HG03575 (cell line): ENCODE results near the gene GRIN3B.

ENCODE experiments used
- ATAC-seq: cut with Tn5 transposase; IDR thresholded peaks from one replicate; pipeline ENCODE4 v1.9.1; 2021; ENCODE audit not compliant: unreplicated experiment, insufficient number of reproducible peaks, low FRiP score; ENCODE audit errors: extremely low read depth

The GRIN3B gene

DNA sequence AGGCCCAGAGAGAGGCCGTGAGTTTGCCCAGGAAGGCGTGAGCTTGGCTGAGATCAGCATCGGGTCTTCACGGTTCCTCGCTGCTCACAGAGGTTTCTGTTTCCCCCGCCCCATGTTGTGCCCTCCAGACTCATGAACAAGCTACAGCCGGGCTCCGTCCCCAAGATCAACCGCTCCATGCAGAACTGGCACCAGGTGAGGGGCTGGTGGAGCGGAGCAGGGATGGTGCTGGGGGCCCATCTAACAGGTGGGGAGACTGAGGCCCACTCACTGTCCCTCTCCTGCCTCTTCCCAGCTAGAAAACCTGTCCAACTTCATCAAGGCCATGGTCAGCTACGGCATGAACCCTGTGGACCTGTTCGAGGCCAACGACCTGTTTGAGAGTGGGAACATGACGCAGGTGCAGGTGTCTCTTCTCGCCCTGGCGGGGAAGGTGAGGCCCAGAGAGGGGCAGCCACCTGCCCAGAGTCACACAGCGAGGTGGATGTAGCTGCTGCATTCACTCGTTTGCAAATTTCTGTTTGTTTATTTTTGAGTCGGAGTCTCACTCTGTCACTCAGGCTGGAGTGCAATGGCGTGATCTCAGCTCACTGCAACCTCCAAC is 32.1 kb downstream of the GRIN3B start:
- ATAC-seq: no peak

DNA sequence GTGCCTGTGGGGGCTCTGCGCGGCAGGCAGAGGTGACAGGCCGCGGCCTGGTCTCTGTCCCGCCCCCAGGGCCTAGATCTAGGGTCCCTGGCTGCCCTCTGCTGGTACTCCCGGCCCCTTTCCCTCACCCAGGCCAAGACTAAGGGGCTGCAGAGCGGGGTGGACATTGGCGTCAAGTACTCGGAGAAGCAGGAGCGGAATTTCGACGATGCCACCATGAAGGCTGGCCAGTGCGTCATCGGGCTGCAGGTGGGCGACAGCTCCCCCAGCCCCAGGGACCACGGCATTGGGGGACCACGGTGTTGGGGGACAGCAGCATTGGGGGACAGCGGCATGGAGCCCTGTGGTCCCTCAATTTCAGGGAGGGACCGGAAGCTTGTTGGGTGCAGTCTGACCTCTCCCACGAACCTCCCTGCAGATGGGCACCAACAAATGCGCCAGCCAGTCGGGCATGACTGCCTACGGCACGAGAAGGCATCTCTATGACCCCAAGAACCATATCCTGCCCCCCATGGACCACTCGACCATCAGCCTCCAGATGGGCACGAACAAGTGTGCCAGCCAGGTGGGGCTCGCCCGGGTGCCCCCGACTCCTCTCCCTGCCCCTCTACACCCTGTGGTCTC is 35.9 kb downstream of the GRIN3B start:
- ATAC-seq: no peak

DNA sequence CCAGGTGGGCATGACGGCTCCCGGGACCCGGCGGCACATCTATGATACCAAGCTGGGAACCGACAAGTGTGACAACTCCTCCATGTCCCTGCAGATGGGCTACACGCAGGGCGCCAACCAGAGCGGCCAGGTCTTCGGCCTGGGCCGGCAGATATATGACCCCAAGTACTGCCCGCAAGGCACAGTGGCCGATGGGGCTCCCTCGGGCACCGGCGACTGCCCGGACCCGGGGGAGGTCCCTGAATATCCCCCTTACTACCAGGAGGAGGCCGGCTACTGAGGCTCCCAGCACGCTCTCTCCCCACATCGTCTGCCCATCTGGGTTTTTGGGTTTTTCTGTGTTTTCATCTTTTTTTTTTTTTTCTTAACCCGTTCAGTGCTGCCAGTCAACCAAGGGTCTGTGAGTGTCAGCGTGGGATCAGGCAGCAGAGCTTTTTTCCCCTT is 37.4 kb downstream of the GRIN3B start:
- no peak for ATAC-seq

DNA sequence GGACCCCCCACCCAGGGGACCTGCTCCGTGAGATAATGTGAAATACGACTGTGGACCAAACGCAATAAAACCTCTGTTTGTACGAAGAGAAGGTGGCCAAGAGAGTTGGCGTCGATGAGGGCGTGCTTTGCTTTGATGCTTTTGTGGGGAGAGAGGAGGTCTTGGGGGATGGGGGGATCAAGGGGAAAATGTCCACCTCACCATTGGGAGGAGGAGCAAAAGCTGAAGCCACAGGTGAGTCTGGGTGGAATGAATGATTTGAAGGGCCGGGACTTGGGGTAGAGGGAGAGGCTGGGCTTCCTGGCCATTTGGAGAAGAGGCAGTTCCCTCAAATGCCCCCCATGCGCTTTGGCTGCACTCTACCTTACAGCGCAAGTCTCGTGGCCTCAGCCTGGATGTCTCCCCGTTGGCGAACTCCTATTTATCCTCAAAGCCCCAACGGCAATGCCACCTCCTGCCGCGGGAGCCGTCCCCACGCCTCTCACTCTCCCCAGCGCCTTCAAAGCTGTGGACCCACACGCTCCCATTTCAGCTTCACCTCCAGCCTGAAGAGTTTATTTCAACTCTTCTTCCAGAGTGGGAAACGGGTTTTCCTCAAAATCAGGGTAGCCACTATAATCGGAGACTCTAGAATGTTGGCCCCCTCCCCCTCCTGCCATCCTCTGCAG is 38.9 kb downstream of the GRIN3B start:
- ATAC-seq: no peak

DNA sequence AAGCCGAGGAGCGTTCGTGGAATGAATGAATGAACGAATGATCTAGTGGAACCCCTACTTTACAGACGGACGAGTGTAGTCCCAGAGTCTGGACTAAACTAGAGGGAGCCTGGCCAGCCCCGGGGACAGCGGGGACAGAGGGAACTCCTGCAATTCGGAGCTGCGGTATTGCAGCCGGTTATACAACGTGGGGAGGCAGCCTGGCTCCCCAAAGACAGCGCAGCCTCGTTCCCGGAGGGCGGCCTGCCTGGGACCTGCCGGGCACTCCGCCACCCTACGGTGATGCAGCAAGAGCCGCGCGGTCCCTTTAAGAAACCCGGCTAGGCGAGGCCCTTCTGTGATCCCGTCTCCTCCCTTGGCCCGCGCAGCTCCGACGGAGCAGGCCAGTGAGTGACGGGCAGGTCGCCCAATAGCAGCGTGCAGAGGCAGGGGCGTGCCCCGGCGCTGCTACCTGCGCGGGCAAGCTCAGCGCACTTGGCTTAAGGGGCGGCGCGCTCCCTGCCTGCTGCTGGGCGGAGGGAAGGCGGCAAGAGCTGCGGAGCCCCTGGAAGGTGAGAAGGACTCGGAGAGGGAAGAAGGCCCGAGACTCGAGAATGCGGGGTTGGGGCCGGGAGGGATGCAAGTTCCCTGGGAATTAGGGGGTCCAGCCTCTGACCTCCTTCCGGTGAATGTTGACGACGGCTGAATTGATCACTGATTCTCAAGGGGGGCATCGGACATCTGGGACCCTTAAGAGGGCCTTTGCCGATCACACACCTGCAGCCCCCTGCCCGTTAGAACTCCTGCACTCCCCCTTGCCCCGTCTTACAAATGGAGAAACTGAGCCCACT is 39.6 kb downstream of the GRIN3B start, which contains the start of gene ABCA7:
TSS of gene ABCA7 (plus strand) at position 462 of the 830 bp plus-strand sequence. CDS start 1,255 bp downstream, outside the sequence.
- no peak for ATAC-seq

DNA sequence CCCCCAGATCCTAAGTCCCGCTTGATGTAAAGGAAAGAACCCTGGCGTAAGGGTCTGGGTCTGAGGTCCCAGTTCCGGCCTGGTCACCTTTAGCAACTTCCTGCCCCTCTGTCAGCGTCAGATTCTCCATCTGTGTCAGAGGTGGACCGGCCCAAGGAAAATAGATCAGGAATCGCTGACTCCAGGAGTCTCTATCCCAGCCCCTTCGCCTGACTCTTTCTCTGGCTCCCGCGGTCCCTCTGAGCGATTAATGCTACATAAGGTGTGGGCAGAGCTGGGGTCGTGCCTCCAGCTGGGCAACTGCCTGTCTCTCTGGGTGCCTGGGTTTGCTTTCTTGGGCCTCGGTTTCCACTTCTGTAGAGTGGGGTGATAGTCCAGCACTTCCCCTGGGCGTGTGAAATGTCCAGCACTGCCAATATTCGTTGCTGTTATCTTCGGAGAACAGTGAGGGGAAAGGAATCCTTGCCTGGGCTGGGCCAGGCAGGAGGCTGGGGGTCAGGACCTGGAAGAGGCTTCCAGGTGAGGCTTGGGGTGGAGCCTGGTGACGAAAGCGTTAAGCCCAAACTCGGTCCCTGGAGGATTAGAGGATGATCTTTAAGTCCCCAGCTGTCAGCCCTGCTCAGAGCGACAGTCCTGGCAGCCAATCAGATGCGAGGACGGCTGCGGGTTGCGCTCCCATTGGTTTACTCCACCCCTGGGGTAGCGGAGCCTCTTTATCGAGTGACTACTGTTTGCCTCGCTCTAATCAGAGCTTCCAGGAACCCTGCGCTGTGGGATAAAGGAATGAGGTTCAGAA is 40.5 kb downstream of the GRIN3B start:
- no peak for ATAC-seq

DNA sequence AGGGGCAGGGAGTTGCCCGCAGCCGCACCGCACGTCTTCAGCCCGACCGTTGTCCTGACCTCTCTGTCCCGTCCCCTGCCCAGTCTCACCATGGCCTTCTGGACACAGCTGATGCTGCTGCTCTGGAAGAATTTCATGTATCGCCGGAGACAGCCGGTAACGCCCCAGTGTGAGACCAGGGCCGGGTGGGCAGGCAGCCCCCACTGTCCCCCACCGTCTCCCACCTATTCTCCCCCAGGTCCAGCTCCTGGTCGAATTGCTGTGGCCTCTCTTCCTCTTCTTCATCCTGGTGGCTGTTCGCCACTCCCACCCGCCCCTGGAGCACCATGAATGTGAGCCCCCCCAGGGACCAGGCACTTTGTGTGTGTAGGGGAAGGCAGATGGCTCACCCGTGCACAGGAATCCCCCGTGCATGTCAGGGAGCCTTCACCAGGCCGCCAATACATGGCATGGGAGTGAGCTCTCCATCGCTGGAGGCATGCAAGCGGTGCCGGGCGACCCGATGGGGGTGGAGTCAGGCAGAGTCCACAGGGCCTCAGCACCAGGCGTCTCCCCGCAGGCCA is 41.1 kb downstream of the GRIN3B start:
- no peak for ATAC-seq

DNA sequence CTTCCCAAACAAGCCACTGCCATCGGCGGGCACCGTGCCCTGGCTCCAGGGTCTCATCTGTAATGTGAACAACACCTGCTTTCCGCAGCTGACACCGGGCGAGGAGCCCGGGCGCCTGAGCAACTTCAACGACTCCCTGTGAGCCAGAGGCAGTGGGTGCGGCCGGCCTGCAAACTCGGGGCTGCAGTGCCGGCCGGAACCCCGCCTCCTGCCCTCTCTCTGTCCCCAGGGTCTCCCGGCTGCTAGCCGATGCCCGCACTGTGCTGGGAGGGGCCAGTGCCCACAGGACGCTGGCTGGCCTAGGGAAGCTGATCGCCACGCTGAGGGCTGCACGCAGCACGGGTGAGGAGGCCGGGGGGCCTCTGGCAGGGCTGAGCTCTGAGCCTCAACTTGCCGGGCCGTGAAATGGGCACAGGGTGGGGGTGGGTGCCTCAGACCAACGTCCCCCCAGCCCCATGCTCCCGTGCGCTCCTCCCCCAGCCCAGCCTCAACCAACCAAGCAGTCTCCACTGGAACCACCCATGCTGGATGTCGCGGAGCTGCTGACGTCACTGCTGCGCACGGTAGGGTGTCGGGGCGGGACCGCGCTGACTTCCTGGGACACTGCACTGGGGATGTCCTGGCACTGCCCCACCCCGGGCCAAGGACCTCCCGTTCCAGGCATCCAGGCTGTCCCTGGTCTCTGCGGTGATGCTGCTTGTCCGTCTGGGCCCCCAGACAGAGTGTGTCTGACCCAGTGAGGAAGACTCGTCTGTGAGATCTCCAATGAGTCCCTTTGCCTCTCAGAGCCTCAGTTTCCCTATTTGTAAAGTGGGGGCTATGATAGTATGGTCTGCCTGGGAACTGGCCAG is 41.8 kb downstream of the GRIN3B start:
- ATAC-seq: no peak

DNA sequence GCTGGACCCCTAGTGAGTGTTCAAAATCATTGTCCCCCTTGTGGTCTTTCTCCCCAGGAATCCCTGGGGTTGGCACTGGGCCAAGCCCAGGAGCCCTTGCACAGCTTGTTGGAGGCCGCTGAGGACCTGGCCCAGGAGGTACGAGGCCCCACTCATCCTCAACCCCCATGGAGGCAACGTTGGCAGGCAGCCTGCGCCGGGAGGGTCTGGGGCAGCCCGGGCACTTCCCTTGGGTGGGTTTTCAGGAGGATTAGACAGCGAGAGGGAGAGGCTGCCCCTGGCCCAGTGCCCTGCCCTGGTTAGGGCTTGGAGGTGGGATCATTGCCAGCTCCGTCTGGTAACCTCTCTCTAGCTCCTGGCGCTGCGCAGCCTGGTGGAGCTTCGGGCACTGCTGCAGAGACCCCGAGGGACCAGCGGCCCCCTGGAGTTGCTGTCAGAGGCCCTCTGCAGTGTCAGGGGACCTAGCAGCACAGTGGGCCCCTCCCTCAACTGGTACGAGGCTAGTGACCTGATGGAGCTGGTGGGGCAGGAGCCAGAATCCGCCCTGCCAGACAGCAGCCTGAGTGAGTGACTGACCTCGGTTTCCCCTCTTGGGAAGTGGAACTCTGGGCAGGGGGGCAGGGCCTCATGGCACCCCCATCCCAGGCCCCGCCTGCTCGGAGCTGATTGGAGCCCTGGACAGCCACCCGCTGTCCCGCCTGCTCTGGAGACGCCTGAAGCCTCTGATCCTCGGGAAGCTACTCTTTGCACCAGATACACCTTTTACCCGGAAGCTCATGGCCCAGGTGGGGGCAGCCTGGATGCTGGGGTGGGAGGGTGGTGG is 42.7 kb downstream of the GRIN3B start:
- ATAC-seq: no peak

DNA sequence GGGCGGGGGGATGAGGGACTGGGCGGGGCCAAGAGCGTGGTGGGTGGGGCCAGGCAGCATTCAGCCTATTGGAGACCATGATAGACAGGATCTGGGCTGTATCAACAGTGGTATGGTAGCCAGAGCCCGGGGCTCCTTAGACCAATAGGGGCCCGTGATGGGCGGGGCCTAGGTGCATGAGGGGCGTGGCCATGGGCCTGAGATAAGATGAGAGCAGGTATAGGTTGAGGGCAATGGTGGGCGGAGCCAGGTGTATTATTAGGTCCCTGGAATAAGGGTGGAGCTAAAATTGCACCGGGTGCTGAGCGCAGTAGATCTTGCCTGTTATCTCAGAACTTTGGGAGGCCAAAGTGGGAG is 45.0 kb downstream of the GRIN3B start:
- no peak for ATAC-seq

DNA sequence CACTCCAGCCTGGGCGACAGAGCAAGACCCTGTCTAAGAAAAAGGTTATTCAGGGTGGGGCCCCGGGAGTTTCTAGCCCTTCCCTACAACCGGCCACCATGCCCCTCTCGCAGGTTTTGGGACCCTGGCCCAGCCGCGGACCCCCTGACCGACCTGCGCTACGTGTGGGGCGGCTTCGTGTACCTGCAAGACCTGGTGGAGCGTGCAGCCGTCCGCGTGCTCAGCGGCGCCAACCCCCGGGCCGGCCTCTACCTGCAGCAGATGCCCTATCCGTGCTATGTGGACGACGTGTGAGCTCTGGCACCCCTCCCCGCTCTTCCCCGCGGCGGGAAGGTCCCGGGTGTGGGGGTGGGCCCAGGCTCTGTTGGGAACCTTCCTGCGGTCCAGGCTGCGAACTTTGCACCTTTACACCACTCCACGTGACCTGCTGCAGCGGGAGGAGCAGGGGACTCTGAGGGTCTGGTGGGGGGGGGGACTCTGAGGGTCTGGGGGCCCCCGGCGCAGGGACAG is 46.0 kb downstream of the GRIN3B start:
- no peak for ATAC-seq

DNA sequence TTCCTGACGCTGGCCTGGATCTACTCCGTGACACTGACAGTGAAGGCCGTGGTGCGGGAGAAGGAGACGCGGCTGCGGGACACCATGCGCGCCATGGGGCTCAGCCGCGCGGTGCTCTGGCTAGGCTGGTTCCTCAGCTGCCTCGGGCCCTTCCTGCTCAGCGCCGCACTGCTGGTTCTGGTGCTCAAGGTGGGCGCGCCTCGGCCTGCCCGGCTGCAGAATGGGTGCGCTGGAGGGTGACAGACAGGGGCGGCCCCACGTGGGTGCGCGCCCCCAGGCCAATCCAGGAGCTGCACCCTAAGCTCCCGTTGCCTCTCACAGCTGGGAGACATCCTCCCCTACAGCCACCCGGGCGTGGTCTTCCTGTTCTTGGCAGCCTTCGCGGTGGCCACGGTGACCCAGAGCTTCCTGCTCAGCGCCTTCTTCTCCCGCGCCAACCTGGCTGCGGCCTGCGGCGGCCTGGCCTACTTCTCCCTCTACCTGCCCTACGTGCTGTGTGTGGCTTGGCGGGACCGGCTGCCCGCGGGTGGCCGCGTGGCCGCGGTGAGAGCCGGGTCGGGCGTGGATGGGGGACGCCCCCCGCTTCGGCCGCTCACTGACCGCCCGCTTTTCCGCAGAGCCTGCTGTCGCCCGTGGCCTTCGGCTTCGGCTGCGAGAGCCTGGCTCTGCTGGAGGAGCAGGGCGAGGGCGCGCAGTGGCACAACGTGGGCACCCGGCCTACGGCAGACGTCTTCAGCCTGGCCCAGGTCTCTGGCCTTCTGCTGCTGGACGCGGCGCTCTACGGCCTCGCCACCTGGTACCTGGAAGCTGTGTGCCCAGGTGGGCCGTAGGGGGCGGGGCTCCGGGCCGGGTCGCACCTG is 46.8 kb downstream of the GRIN3B start:
- ATAC-seq: no peak

DNA sequence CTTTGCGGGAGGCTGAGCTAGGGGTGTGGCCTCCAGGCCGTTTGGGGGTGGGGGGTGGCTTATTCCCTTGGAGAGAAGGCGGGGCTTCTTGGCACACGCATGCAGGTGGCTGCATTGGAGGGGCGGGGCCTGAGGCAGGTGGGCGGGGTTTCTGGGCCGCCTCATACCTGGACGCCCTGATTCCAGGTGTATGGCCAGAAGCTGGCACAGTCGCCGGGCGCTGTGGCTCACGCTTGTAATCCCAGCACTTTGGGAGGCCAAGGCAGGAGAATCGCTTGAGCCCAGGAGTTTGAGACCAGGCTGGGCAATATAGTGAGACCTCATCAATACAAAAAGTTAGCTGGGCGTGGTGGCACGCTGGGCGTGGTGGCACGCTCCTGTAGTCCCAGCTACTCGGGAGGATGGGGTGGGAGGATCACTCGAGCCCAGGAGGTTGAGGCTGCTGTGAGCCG is 47.5 kb downstream of the GRIN3B start:
- ATAC-seq: no peak

DNA sequence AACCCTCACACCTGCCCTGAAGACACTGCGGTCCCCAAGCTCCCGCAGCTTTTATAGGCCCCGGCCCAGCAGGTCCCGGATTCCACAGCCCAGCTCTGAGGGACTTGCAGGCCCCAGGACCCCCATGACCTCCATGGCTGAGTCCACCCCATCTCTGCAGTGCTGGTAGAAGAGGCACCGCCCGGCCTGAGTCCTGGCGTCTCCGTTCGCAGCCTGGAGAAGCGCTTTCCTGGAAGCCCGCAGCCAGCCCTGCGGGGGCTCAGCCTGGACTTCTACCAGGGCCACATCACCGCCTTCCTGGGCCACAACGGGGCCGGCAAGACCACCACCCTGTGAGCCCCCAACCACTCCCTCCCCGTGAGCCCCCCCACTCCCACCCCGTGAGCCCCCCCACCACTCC is 48.9 kb downstream of the GRIN3B start:
- no peak for ATAC-seq

DNA sequence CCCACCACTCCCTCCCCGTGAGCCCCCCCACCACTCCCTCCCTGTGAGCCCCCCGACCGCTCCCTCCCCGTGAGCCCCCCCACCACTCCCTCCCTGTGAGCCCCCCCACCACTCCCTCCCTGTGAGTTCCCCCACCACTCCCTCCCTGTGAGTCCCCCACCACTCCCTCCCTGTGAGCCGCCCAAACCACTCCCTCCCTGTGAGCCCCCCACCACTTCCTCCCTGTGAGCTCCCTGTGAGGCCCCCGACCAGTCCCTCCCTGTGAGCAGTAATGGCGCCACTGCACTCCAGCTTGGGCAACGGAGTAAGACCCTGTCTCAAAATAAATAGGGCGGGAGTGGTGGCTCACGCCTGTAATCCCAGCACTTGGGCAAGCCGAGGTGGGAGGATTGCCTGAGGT is 49.6 kb downstream of the GRIN3B start:
- no peak for ATAC-seq
